ENCODE measurements around the gene FAM110A. TPM values are rescaled to one million over a fixed set of nuclear protein-coding genes. Genes with fewer than 3 reads are reported as not detected.

FAM110A gene
- total RNA-seq, 1 donor from 2014 or later: 11.0 TPM

DNA sequence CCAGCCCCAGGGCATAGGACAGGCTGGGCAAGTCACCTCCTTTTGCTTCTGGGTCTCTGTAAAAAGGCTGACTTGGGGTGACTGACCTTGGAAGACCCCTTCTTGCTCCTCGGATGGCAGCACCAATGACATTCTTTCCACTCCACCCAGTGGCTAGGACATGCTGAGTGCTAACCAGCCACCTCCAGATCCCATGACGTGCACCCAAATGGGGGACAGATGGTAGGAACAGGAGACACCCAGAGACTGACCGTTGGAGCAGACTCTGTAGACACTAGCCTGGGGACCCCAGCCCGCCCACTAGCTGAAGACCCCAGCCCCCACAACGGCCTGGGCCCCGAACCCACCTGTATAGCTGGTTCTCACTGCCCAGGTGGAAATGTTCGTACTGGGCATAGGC lies 44.3 kb downstream of the FAM110A start:
- no peak overlapping the region for H3K27ac Mint-ChIP-seq
- intact Hi-C loops (cut with micrococcal nuclease): no loop called here
- H3K27me3 Mint-ChIP-seq: no peaks in the 10 kb centered on the region
- H3K4me1 Mint-ChIP-seq: peaks cover 3% of the 10 kb centered on the region
- ChIA-PET POLR2A (no interaction called here), CTCF (no interaction called here)
- H3K36me3 Mint-ChIP-seq (ENCODE audit: low read depth): no peaks in the 10 kb centered on the region
- H3K4me3 Mint-ChIP-seq: no peak overlapping the region
- TF ChIP-seq, protein P1, sequence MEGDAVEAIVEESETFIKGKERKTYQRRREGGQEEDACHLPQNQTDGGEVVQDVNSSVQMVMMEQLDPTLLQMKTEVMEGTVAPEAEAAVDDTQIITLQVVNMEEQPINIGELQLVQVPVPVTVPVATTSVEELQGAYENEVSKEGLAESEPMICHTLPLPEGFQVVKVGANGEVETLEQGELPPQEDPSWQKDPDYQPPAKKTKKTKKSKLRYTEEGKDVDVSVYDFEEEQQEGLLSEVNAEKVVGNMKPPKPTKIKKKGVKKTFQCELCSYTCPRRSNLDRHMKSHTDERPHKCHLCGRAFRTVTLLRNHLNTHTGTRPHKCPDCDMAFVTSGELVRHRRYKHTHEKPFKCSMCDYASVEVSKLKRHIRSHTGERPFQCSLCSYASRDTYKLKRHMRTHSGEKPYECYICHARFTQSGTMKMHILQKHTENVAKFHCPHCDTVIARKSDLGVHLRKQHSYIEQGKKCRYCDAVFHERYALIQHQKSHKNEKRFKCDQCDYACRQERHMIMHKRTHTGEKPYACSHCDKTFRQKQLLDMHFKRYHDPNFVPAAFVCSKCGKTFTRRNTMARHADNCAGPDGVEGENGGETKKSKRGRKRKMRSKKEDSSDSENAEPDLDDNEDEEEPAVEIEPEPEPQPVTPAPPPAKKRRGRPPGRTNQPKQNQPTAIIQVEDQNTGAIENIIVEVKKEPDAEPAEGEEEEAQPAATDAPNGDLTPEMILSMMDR (IDR thresholded peaks at IDR 0.05): no peak
- DNase-seq: no peak
- H3K9me3 Mint-ChIP-seq: no peaks in the 10 kb centered on the region
- no peak for ATAC-seq (ENCODE audit: low read depth)

DNA sequence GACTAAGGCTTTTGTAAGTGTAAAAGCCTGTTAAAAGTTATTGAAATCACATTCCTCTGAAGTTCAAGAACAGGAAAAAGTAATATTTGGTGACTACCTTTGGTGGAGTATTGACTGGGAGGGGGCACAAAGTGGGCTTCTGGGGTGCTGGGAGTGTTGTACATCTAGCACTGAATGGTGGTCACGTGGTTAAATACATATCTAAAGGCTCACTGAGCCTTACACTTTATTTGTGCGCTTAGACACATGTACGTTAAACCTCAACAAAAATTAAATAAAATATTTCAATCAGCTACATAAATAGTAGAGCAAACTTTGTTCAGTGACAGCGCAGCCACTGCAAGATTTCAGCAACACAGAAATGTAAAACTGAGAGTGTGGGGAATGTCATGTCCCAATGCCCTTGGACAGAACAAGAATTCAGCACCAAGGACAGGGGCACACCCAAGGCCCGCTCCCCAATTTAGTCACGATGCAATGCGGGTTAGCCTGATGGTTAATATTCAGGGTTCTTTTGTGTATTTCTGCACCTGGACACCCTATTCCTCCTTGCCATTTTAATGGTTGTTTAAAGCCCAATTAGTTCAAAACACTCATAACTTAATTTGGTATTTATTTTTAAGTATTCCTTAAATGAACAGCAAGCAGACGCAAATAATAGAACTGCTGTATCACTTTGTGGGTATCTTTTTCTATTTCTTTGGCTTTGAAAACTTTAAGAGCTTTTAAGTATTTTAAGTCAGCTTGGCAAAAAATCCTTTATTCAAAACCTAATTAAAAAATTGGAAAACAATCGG lies 45.2 kb downstream of the FAM110A start:
- CTCF ChIA-PET: no interaction called here
- TF ChIP-seq, protein P1 (IDR thresholded peaks at IDR 0.05): no peak
- no peak overlapping the region for H3K4me3 Mint-ChIP-seq
- H3K36me3 Mint-ChIP-seq (ENCODE audit: low read depth): no peaks in the 10 kb centered on the region
- POLR2A ChIA-PET: no interaction called here
- ATAC-seq (ENCODE audit: low read depth): no peak
- peaks cover 3% of the 10 kb centered on the region for H3K4me1 Mint-ChIP-seq
- H3K9me3 Mint-ChIP-seq: no peaks in the 10 kb centered on the region
- H3K27ac Mint-ChIP-seq: no peak overlapping the region
- peaks cover 2% of the 10 kb centered on the region for H3K27me3 Mint-ChIP-seq
- no peak for DNase-seq
- intact Hi-C loops (cut with micrococcal nuclease): no loop called here

DNA sequence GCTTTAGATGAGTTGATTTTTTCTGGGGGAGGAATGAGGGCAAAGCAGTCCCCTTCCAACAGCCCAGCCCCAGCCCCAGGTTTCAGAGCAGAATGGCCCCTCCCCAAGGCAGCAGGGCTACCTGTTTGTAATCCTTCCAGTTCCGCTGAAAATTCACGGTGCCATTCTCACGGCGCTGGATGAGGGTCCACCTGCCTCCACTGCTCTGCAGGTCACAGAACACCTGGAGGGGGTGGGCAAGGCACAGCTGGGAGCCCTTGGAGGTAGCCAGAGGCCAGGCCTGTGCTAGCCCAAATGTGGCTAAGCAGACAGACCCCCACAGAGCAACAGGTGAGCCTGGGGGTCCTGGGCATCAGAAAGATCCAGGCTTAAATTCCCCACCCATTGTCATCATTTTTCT lies 46.1 kb downstream of the FAM110A start:
- intact Hi-C loops (cut with micrococcal nuclease): no loop called here
- no peak overlapping the region for H3K27ac Mint-ChIP-seq
- ChIA-PET POLR2A (no interaction called here), CTCF (no interaction called here)
- H3K27me3 Mint-ChIP-seq: peaks cover 5% of the 10 kb centered on the region
- no peaks in the 10 kb centered on the region for H3K9me3 Mint-ChIP-seq
- ATAC-seq (ENCODE audit: low read depth) (no peak), DNase-seq (no peak)
- TF ChIP-seq, protein P1 (IDR thresholded peaks at IDR 0.05): no peak
- no peaks in the 10 kb centered on the region for H3K36me3 Mint-ChIP-seq (ENCODE audit: low read depth)
- peaks cover 3% of the 10 kb centered on the region for H3K4me1 Mint-ChIP-seq
- no peak overlapping the region for H3K4me3 Mint-ChIP-seq

DNA sequence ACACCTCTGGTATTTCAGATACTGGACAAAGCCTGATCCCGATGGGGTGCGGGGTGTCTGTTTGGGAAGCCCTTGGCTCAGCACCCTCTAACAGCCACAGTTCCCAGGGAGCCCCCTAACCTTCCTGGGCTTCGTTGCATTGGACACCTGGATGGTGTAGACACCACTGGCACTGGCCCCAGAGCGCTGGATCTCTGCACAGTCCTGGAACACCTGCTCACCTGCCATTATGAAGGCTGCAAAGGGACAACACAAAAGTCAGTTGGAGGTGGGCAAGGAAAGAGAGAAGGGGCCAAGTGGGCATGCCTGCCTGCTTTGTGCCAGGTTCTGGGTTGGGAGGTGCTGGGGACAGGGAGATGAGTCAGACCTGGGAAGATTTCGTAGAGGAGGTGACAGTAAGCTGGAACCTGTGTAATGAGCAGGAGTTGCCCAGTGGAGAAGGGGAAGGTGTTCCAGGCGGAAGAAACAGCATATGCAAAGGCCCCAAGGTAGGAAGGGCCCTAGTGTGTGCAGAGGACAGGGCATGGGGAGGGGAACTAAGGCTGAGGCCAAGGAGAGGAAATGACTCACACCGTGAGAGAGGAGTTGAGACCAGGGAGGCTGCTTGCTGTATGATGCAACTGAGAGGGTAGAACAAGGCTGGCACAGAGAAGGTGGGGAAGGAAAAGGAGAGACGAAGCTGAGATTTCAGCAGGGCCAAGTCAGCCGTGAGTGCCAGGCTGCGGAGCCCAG lies 47.7 kb downstream of the FAM110A start:
- TF ChIP-seq, protein P1 (IDR thresholded peaks at IDR 0.05): no peak
- H3K4me3 Mint-ChIP-seq: no peak overlapping the region
- no peaks in the 10 kb centered on the region for H3K36me3 Mint-ChIP-seq (ENCODE audit: low read depth)
- intact Hi-C loops (cut with micrococcal nuclease): no loop called here
- peaks cover 3% of the 10 kb centered on the region for H3K4me1 Mint-ChIP-seq
- DNase-seq: no peak
- H3K27me3 Mint-ChIP-seq: peaks cover 8% of the 10 kb centered on the region
- no peaks in the 10 kb centered on the region for H3K9me3 Mint-ChIP-seq
- CTCF ChIA-PET: no interaction called here
- POLR2A ChIA-PET: no interaction called here
- peak; percentile 37 for ATAC-seq (ENCODE audit: low read depth)
- no peak overlapping the region for H3K27ac Mint-ChIP-seq

DNA sequence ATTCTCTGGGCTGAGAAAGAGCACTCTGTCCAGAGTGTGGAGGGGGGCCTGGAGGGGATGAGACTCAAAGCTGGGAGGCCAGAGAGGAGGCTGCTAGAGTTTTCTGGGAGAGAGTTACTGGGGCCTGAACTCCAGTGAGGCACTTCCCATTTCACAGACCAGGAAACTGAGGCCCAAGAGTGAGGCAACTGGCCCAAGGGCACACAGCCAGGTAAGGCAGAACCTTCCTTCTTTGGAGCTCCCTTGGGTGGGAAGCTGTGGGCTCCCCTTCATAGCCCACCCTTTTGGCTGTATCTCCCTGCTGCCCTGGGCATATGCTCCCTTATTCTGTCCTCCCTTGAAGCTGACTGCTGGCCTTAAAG lies 48.2 kb downstream of the FAM110A start:
- no peak overlapping the region for H3K4me3 Mint-ChIP-seq
- ChIA-PET POLR2A (no interaction called here), CTCF (no interaction called here)
- H3K36me3 Mint-ChIP-seq (ENCODE audit: low read depth): no peaks in the 10 kb centered on the region
- intact Hi-C loops (cut with micrococcal nuclease): no loop called here
- H3K9me3 Mint-ChIP-seq: no peaks in the 10 kb centered on the region
- H3K4me1 Mint-ChIP-seq: peaks cover 3% of the 10 kb centered on the region
- TF ChIP-seq, protein P1 (IDR thresholded peaks at IDR 0.05): no peak
- no peak overlapping the region for H3K27ac Mint-ChIP-seq
- no peak for ATAC-seq (ENCODE audit: low read depth)
- H3K27me3 Mint-ChIP-seq: peaks cover 8% of the 10 kb centered on the region
- DNase-seq: no peak

Data from activated B cell treated with CpG ODN at 0.5 μM for 24 hours (primary cell).